Endothelial cell of hepatic sinusoid (primary cell): ENCODE results near the gene VDAC1.

Source experiments
- in situ Hi-C: cut with HindIII; loops from 2 replicates; pipeline ENCODE4 v1.10.0; 2017; ENCODE audit warnings: low sequenced_read_pairs

VDAC1 gene

GRCh38 chr5:134025786-134026185, 21.0 kb upstream of the VDAC1 start:
- in situ Hi-C loops: no loop called here

GRCh38 chr5:134024811-134025210, 20.0 kb upstream of the VDAC1 start:
- in situ Hi-C loops: no loop called here

- in situ Hi-C loops: no loop called here
Measured at GRCh38 chr5:134022333-134022732, 17.6 kb upstream of the VDAC1 start.

GRCh38 chr5:134020188-134020587, 15.4 kb upstream of the VDAC1 start:
- in situ Hi-C loops: no loop called here

GRCh38 chr5:134019636-134020035, 14.9 kb upstream of the VDAC1 start:
- in situ Hi-C loops: no loop called here

GRCh38 chr5:134018986-134019316, 14.2 kb upstream of the VDAC1 start:
- in situ Hi-C loops: no loop called here

GRCh38 chr5:134018154-134018985, 13.6 kb upstream of the VDAC1 start:
- in situ Hi-C loops: no loop called here

GRCh38 chr5:134008266-134008749, 3.5 kb upstream of the VDAC1 start:
- in situ Hi-C loops: no loop called here

- in situ Hi-C loops: no loop called here
Measured at GRCh38 chr5:134007581-134008265, 2.9 kb upstream of the VDAC1 start.

- in situ Hi-C loops: no loop called here
Measured at GRCh38 chr5:134006115-134006514, 1.3 kb upstream of the VDAC1 start.

- in situ Hi-C loops: no loop called here
Measured at GRCh38 chr5:134005417-134006061, 764 bp upstream of the VDAC1 start.

- in situ Hi-C loops: no loop called here
Measured at GRCh38 chr5:134003817-134004625, 754 bp downstream of the VDAC1 start.

- in situ Hi-C loops: no loop called here
Measured at GRCh38 chr5:134003064-134003816, 1.5 kb downstream of the VDAC1 start.

GRCh38 chr5:134001938-134002731, 2.6 kb downstream of the VDAC1 start:
- in situ Hi-C loops: no loop called here

GRCh38 chr5:134000696-134001453, 3.9 kb downstream of the VDAC1 start:
- in situ Hi-C loops: no loop called here

- in situ Hi-C loops: no loop called here
Measured at GRCh38 chr5:134000091-134000511, 4.7 kb downstream of the VDAC1 start.

GRCh38 chr5:133998807-133999206, 6.0 kb downstream of the VDAC1 start:
- in situ Hi-C loops: no loop called here

GRCh38 chr5:133998042-133998441, 6.7 kb downstream of the VDAC1 start:
- in situ Hi-C loops: no loop called here
